ENCODE results near the gene STIMATE.

- no peak for TF ChIP-seq NR2C2 (CRISPR knock-in tag; IDR thresholded peaks at IDR 0.05)
- TF ChIP-seq NR2C2 (tag; IDR thresholded peaks at IDR 0.05), result no peak
- no peak for TF ChIP-seq POLR2G (IDR thresholded peaks at IDR 0.05; ENCODE audit: low read depth, low read length)
- TF ChIP-seq ZNF76 (CRISPR knock-in tag; IDR thresholded peaks at IDR 0.05; ENCODE audit: borderline replicate concordance), result no peak
- TF ChIP-seq CTCF (IDR thresholded peaks at IDR 0.05 in 2 of 3, conservative IDR thresholded peaks at IDR 0.05 in 1 of 3; ENCODE audit: insufficient read depth in 2 of 3, low read depth in 1 of 3, low read length in 3 of 3), result no peak
These were observed 69.9 kb downstream of the STIMATE start for GRCh38 chr3:52827441-52827840.

Data from K562 (cell line).